A549 (cell line): ENCODE measurements around the gene CARMIL1.

Experiments used
- CTCF ChIP-seq: fragments of >200 bp; sonication (Bioruptor Twin); formaldehyde crosslinking; IDR thresholded peaks from 3 replicates; pipeline ENCODE4 v1.5.1; 2016
- GATA3 ChIP-seq: IDR thresholded peaks from 2 replicates; pipeline ENCODE4 v1.6.1; 2012; ENCODE audit warnings: borderline replicate concordance
- JUN ChIP-seq, 2 experiments: fragments of >200 bp; sonication (Bioruptor Twin); formaldehyde crosslinking; IDR thresholded peaks; 2 replicates in 1 of 2; 3 replicates in 1 of 2; pipeline ENCODE4 v1.6.1; 2016 to 2017
- MAZ ChIP-seq: fragments of 150-350 bp; IDR thresholded peaks from 2 replicates; pipeline ENCODE4 v1.6.1; 2014; ENCODE audit warnings: antibody characterized with exemption, low read depth, low read length, borderline replicate concordance
- MYC ChIP-seq: IDR thresholded peaks from 2 replicates; pipeline ENCODE4 v1.6.1; 2012; ENCODE audit warnings: mild to moderate bottlenecking, inconsistent platforms, low read length, improper control_type of control experiment, borderline replicate concordance
- POLR2A ChIP-seq: IDR thresholded peaks from 2 replicates; pipeline ENCODE4 v1.6.1; 2012; ENCODE audit warnings: mild to moderate bottlenecking, low read length
- SREBF2 ChIP-seq: fragments of 450-650 bp; IDR thresholded peaks from 2 replicates; pipeline ENCODE4 v1.6.1; 2014; ENCODE audit warnings: mild to moderate bottlenecking, moderate library complexity
- USF2 ChIP-seq: fragments of 450-650 bp; IDR thresholded peaks from 2 replicates; pipeline ENCODE4 v1.6.1; 2014; ENCODE audit warnings: antibody characterized with exemption
- ZFP36 ChIP-seq: fragments of 450-650 bp; IDR thresholded peaks from 2 replicates; pipeline ENCODE4 v1.6.1; 2014; ENCODE audit warnings: borderline replicate concordance; ENCODE audit not compliant: partially characterized antibody

- no peak for TF ChIP-seq MAZ
- TF ChIP-seq CTCF = no peak
- TF ChIP-seq POLR2A = no peak
- no peak for TF ChIP-seq GATA3
- TF ChIP-seq SREBF2 = no peak
- TF ChIP-seq USF2 = no peak
- TF ChIP-seq MYC = no peak
- TF ChIP-seq ZFP36 = no peak
- TF ChIP-seq JUN (IDR thresholded peaks at IDR 0.05) = no peak
Measured at GRCh38 chr6:25453288-25453687, 174.1 kb downstream of the CARMIL1 start.
